ENCODE data around the gene HDAC4. TPM values are rescaled to one million over a fixed set of nuclear protein-coding genes. Genes with fewer than 3 reads are reported as not detected.

Gene HDAC4
- total and polyA plus RNA-seq, 10 of the 15 experiments (the other 5 are each of a cell fraction or from before 2014, with no cell fraction given) = 0.22 to 15.7 (median 4.8) TPM

DNA sequence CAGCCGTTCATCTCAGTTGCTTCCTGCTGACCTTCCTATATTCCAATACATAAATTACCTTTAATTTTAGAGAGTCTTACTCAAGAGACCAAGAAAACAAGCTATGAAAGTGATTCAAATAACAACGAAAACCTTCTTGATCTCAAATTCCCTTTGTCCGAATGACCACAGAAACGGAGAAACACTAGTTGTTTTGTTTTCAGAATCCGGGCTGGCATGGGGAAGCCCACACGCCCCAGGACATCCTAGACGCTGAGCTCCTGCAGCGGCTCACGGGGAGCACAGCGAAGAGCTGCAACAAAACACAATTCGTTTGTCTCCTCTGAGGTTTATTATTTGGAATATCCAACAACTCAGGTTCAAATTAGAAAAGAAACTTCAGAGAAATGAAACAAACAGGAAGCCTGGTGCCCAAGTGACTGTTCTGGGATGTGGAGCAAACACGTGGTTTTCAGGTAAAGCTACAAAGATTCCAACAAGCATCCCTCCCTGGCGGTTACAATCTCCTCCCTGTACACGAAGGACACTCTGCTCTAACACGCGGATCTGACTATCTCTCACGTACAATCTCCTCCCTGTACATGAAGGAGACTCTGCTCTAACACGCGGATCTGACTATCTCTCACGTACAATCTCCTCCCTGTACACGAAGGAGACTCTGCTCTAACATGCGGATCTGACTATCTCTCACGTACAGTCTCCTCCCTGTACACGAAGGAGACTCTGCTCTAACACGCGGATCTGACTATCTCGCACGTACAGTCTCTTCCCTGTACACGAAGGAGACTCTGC is 315.4 kb downstream of the HDAC4 start (continued):
- TF ChIP-seq, protein P1, sequence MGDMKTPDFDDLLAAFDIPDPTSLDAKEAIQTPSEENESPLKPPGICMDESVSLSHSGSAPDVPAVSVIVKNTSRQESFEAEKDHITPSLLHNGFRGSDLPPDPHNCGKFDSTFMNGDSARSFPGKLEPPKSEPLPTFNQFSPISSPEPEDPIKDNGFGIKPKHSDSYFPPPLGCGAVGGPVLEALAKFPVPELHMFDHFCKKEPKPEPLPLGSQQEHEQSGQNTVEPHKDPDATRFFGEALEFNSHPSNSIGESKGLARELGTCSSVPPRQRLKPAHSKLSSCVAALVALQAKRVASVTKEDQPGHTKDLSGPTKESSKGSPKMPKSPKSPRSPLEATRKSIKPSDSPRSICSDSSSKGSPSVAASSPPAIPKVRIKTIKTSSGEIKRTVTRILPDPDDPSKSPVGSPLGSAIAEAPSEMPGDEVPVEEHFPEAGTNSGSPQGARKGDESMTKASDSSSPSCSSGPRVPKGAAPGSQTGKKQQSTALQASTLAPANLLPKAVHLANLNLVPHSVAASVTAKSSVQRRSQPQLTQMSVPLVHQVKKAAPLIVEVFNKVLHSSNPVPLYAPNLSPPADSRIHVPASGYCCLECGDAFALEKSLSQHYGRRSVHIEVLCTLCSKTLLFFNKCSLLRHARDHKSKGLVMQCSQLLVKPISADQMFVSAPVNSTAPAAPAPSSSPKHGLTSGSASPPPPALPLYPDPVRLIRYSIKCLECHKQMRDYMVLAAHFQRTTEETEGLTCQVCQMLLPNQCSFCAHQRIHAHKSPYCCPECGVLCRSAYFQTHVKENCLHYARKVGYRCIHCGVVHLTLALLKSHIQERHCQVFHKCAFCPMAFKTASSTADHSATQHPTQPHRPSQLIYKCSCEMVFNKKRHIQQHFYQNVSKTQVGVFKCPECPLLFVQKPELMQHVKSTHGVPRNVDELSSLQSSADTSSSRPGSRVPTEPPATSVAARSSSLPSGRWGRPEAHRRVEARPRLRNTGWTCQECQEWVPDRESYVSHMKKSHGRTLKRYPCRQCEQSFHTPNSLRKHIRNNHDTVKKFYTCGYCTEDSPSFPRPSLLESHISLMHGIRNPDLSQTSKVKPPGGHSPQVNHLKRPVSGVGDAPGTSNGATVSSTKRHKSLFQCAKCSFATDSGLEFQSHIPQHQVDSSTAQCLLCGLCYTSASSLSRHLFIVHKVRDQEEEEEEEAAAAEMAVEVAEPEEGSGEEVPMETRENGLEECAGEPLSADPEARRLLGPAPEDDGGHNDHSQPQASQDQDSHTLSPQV (IDR thresholded peaks at IDR 0.05) = no peak
- no peak for TF ChIP-seq CEBPB (IDR thresholded peaks at IDR 0.05; ENCODE audit: borderline replicate concordance in 1 of 2, low read depth in 2 of 2, low read length in 2 of 2)
- no peak for TF ChIP-seq SRF (IDR thresholded peaks at IDR 0.05; ENCODE audit: low read depth in 2 of 2, low read length in 2 of 2)
- no peak for TF ChIP-seq POLR2A (IDR thresholded peaks at IDR 0.05; ENCODE audit: low read depth, low read length)
- TF ChIP-seq, protein P2, sequence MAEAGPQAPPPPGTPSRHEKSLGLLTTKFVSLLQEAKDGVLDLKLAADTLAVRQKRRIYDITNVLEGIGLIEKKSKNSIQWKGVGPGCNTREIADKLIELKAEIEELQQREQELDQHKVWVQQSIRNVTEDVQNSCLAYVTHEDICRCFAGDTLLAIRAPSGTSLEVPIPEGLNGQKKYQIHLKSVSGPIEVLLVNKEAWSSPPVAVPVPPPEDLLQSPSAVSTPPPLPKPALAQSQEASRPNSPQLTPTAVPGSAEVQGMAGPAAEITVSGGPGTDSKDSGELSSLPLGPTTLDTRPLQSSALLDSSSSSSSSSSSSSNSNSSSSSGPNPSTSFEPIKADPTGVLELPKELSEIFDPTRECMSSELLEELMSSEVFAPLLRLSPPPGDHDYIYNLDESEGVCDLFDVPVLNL (IDR thresholded peaks at IDR 0.05; ENCODE audit: low read depth, low read length) = no peak
- no peak for TF ChIP-seq RELA (IDR thresholded peaks at IDR 0.05; ENCODE audit: borderline replicate concordance, partially characterized antibody)
- no peak for TF ChIP-seq HDAC2 (IDR thresholded peaks at IDR 0.05)
- no peak for TF ChIP-seq HCFC1 (IDR thresholded peaks at IDR 0.05; ENCODE audit: low read length)
- TF ChIP-seq, protein P3, sequence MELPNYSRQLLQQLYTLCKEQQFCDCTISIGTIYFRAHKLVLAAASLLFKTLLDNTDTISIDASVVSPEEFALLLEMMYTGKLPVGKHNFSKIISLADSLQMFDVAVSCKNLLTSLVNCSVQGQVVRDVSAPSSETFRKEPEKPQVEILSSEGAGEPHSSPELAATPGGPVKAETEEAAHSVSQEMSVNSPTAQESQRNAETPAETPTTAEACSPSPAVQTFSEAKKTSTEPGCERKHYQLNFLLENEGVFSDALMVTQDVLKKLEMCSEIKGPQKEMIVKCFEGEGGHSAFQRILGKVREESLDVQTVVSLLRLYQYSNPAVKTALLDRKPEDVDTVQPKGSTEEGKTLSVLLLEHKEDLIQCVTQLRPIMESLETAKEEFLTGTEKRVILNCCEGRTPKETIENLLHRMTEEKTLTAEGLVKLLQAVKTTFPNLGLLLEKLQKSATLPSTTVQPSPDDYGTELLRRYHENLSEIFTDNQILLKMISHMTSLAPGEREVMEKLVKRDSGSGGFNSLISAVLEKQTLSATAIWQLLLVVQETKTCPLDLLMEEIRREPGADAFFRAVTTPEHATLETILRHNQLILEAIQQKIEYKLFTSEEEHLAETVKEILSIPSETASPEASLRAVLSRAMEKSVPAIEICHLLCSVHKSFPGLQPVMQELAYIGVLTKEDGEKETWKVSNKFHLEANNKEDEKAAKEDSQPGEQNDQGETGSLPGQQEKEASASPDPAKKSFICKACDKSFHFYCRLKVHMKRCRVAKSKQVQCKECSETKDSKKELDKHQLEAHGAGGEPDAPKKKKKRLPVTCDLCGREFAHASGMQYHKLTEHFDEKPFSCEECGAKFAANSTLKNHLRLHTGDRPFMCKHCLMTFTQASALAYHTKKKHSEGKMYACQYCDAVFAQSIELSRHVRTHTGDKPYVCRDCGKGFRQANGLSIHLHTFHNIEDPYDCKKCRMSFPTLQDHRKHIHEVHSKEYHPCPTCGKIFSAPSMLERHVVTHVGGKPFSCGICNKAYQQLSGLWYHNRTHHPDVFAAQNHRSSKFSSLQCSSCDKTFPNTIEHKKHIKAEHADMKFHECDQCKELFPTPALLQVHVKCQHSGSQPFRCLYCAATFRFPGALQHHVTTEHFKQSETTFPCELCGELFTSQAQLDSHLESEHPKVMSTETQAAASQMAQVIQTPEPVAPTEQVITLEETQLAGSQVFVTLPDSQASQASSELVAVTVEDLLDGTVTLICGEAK (IDR thresholded peaks at IDR 0.05; ENCODE audit: borderline replicate concordance) = no peak
- TF ChIP-seq, protein P4, sequence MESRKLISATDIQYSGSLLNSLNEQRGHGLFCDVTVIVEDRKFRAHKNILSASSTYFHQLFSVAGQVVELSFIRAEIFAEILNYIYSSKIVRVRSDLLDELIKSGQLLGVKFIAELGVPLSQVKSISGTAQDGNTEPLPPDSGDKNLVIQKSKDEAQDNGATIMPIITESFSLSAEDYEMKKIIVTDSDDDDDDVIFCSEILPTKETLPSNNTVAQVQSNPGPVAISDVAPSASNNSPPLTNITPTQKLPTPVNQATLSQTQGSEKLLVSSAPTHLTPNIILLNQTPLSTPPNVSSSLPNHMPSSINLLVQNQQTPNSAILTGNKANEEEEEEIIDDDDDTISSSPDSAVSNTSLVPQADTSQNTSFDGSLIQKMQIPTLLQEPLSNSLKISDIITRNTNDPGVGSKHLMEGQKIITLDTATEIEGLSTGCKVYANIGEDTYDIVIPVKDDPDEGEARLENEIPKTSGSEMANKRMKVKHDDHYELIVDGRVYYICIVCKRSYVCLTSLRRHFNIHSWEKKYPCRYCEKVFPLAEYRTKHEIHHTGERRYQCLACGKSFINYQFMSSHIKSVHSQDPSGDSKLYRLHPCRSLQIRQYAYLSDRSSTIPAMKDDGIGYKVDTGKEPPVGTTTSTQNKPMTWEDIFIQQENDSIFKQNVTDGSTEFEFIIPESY (IDR thresholded peaks at IDR 0.05) = no peak
- TF ChIP-seq, protein P5, sequence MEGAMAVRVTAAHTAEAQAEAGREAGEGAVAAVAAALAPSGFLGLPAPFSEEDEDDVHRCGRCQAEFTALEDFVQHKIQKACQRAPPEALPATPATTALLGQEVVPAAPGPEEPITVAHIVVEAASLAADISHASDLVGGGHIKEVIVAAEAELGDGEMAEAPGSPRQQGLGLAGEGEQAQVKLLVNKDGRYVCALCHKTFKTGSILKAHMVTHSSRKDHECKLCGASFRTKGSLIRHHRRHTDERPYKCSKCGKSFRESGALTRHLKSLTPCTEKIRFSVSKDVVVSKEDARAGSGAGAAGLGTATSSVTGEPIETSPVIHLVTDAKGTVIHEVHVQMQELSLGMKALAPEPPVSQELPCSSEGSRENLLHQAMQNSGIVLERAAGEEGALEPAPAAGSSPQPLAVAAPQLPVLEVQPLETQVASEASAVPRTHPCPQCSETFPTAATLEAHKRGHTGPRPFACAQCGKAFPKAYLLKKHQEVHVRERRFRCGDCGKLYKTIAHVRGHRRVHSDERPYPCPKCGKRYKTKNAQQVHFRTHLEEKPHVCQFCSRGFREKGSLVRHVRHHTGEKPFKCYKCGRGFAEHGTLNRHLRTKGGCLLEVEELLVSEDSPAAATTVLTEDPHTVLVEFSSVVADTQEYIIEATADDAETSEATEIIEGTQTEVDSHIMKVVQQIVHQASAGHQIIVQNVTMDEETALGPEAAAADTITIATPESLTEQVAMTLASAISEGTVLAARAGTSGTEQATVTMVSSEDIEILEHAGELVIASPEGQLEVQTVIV (IDR thresholded peaks at IDR 0.05; ENCODE audit: borderline replicate concordance, partially characterized antibody) = no peak
- no peak for TF ChIP-seq GABPA (IDR thresholded peaks at IDR 0.05; ENCODE audit: low read depth)

Data from GM12878 (cell line).